HEK293T (cell line): ENCODE measurements around the gene FYB1.

Source experiments
- ARNT ChIP-seq: fragments of 450-650 bp; IDR thresholded peaks from 2 replicates; pipeline ENCODE4 v1.6.1; 2017; ENCODE audit warnings: mild to moderate bottlenecking
- BHLHE40 ChIP-seq: fragments of 450-650 bp; IDR thresholded peaks from 2 replicates; pipeline ENCODE4 v1.6.1; 2016; ENCODE audit warnings: mild to moderate bottlenecking, moderate library complexity, borderline replicate concordance
- ELF4 ChIP-seq: fragments of 450-650 bp; IDR thresholded peaks from 2 replicates; pipeline ENCODE4 v1.6.1; 2017; ENCODE audit warnings: antibody characterized with exemption
- FOXA1 ChIP-seq: fragments of 450-650 bp; IDR thresholded peaks from 2 replicates; pipeline ENCODE4 v1.6.1; 2016; ENCODE audit warnings: mild to moderate bottlenecking
- FOXK2 ChIP-seq: fragments of 450-650 bp; IDR thresholded peaks from 2 replicates; pipeline ENCODE4 v1.6.1; 2016; ENCODE audit warnings: mild to moderate bottlenecking
- HDGF ChIP-seq: fragments of 450-650 bp; IDR thresholded peaks from 2 replicates; pipeline ENCODE4 v1.6.1; 2017; ENCODE audit warnings: antibody characterized with exemption, borderline replicate concordance
- LEF1 ChIP-seq: fragments of 450-650 bp; IDR thresholded peaks from 2 replicates; pipeline ENCODE4 v1.6.1; 2017; ENCODE audit warnings: mild to moderate bottlenecking, borderline replicate concordance
- NFRKB ChIP-seq: fragments of 450-650 bp; IDR thresholded peaks from 2 replicates; pipeline ENCODE4 v1.6.1; 2016; ENCODE audit warnings: mild to moderate bottlenecking, moderate library complexity
- SP1 ChIP-seq: fragments of 450-650 bp; IDR thresholded peaks from 2 replicates; pipeline ENCODE4 v1.6.1; 2017
- SUZ12 ChIP-seq: fragments of 450-650 bp; IDR thresholded peaks from 2 replicates; pipeline ENCODE4 v1.6.1; 2016; ENCODE audit warnings: mild to moderate bottlenecking
- TF ChIP-seq, protein P1 (sequence below): fragments of 450-650 bp; IDR thresholded peaks from 2 replicates; pipeline ENCODE4 v1.6.1; 2016

DNA sequence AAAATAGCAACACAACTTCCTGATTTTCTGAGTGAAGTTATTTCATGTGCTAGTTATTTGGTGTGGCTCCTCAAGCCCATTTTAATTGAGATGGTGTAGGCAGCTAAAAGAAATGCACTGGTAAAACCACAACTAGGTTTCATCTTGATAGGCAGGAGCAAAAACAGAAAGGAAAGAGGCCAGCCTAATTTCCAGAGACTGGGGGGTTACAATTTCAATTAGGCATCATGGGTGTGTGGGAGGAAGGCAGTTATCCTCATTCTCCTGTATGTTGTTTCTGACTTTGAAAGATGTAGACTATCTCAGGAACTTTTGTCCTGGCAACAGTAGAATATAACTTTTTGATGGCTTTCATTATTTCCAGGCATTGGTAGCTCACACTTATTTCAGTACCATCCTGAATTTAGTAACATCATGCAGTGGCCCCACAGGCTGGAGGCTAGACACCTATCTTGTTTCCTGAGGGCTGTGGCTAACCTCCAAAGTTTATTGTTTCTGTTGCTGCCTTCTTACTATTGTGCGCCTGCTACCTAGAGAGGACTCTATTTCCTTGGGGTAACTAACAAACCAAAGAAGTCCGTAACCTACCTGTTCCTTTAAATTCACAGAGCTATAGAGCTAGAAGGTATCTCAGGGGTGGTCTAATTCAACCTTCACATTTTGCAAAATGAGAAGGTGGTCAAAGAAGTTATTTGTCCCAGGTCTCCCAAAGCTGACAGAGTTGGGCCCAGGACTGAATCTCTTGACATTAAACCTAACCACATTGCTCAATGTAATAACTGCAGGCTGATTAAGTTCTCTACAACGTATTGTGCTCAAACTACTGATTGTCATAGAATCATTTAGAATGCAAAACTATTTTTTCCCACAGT, 42.4 kb downstream of the FYB1 start:
- TF ChIP-seq FOXK2, result no peak
- TF ChIP-seq ELF4, result no peak
- no peak for TF ChIP-seq NFRKB
- no peak for TF ChIP-seq FOXA1
- no peak for TF ChIP-seq SUZ12
- TF ChIP-seq, protein P1, sequence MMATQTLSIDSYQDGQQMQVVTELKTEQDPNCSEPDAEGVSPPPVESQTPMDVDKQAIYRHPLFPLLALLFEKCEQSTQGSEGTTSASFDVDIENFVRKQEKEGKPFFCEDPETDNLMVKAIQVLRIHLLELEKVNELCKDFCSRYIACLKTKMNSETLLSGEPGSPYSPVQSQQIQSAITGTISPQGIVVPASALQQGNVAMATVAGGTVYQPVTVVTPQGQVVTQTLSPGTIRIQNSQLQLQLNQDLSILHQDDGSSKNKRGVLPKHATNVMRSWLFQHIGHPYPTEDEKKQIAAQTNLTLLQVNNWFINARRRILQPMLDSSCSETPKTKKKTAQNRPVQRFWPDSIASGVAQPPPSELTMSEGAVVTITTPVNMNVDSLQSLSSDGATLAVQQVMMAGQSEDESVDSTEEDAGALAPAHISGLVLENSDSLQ, result no peak
- no peak for TF ChIP-seq HDGF
- no peak for TF ChIP-seq BHLHE40
- TF ChIP-seq LEF1, result no peak
- TF ChIP-seq SP1, result no peak
- TF ChIP-seq ARNT, result no peak
